Stimulated activated CD4-positive, alpha-beta T cell treated with anti-CD3 and anti-CD28 coated beads, Interleukin-4, amount 100 ng/mL, for 1 hour (primary cell): ENCODE results near the gene HNRNPA2B1.

Experiments
- DNase-seq: peaks from one replicate; pipeline ENCODE4 v3.0.0-alpha.2; 2020

Gene HNRNPA2B1

DNA sequence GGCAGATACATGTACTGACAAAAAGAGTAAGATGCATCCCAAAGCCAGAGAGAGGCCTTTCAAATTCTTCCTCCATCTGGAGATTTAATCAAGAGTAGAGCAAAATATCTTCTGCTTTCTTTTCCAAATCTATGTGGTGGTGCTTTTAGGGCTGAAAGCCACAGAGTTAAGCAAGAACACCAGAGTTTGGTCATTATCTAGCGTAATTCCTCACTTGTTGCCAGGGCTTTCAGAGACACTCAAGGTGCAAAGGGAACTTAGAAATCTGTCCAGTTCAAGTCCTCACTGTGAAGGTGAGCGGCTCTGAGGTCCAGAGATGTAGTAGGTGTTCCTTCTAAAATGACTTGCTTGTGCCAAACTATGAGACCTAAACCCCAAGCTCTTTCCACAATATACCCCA, 59.5 kb downstream of the HNRNPA2B1 start:
- DNase-seq, result no peak

DNA sequence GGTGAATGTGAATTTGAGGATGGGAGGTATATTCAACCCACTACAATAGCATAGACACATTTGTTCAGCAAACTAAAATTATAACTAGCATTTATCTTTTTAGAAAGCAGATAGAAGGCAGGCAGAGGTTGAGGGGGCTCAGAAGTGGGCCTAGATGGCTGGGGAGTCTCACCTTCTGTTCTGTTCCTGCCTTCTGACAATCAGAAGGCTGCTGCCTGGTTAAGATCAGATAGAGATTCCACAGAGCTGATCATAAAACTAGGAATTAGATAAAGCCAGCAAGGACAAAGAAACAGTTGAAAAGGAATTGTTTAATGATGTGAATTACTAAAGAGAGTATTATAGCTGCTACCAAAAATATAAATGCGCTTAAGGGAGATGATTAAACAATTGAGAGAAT, 60.2 kb downstream of the HNRNPA2B1 start:
- no peak for DNase-seq
